H1 (cell line): Measurements from ENCODE around the gene ZDHHC11. TPM values are rescaled to one million over a fixed set of nuclear protein-coding genes. Genes with fewer than 3 reads are reported as not detected.

Experiments used
- BRCA1 ChIP-seq: IDR thresholded peaks from 2 replicates; pipeline ENCODE4 v1.6.1; 2012; ENCODE audit warnings: low read depth, low read length, improper control_type of control experiment
- EP300 ChIP-seq, 2 experiments: IDR thresholded peaks; 1 replicate in 1 of 2; 2 replicates in 1 of 2; pipeline ENCODE4 v1.6.1; 2011 to 2012; ENCODE audit warnings: low read depth in 2 of 2, low read length in 2 of 2, mild to moderate bottlenecking in 2 of 2, borderline replicate concordance in 1 of 2, inconsistent platforms in 1 of 2, moderate library complexity in 1 of 2
- JUND ChIP-seq: IDR thresholded peaks from 2 replicates; pipeline ENCODE4 v1.6.1; 2011; ENCODE audit warnings: mild to moderate bottlenecking, improper control_type of control experiment, low read length
- KDM4A ChIP-seq: IDR thresholded peaks from one replicate; pipeline ENCODE4 v1.7.1; 2012; ENCODE audit warnings: low read depth, mild to moderate bottlenecking, moderate library complexity, low read length, inconsistent platforms; ENCODE audit not compliant: severe bottlenecking
- MAX ChIP-seq: IDR thresholded peaks from 2 replicates; pipeline ENCODE4 v1.6.1; 2012; ENCODE audit warnings: inconsistent platforms
- POLR2AphosphoS5 ChIP-seq: IDR thresholded peaks from 2 replicates; pipeline ENCODE4 v1.6.1; 2011; ENCODE audit warnings: low read depth, low read length
- RNF2 ChIP-seq: fragments of 200-900, 300-1000 bp; sonication (generic); IDR thresholded peaks from 2 replicates; pipeline ENCODE4 v1.7.1; 2016; ENCODE audit warnings: borderline replicate concordance, low read depth, mild to moderate bottlenecking, antibody characterized with exemption, low read length; ENCODE audit not compliant: poor library complexity, severe bottlenecking; ENCODE audit errors: missing control alignments
- SIRT6 ChIP-seq: IDR thresholded peaks from one replicate; pipeline ENCODE4 v1.7.1; 2012; ENCODE audit warnings: low read length, inconsistent platforms
- SIX5 ChIP-seq: IDR thresholded peaks from 2 replicates; pipeline ENCODE4 v1.6.1; 2011; ENCODE audit warnings: mild to moderate bottlenecking, low read depth, low read length
- SUZ12 ChIP-seq: fragments of 200-600 bp; sonication (generic); IDR thresholded peaks from 2 replicates; pipeline ENCODE4 v1.6.1; 2012; ENCODE audit warnings: mild to moderate bottlenecking, inconsistent platforms, low read length, moderate library complexity, mixed read lengths
- TEAD4 ChIP-seq: IDR thresholded peaks from 2 replicates; pipeline ENCODE4 v1.6.1; 2012; ENCODE audit warnings: low read depth, low read length, inconsistent platforms, mixed read lengths
- YY1 ChIP-seq: IDR thresholded peaks from 2 replicates; pipeline ENCODE4 v1.6.1; 2011; ENCODE audit warnings: low read depth, mild to moderate bottlenecking, low read length
- polyA plus RNA-seq, 7 experiments: library from polyadenylated mRNA; depleted of rRNA in 3 of 7; stranded (reverse) in 5 of 7; unstranded in 2 of 7; fragments of >200 nt in 5 of 7; fragments of 200-250 nt in 2 of 7; gene quantifications; 1 replicate in 5 of 7; 2 replicates in 1 of 7; 4 replicates in 1 of 7; pipeline versions ENCODE4 v1.2.1 to v1.2.3, GENCODE V29; 2011 to 2013; ENCODE audit warnings: missing spikeins in 2 of 7, mixed read lengths in 2 of 7
- total RNA-seq: library from RNA; stranded (reverse); fragmentation: NEBNext Ultra II Directional; extraction: Animal tissue kit (Norgen Biotek cat#: 25700); gene quantifications from 2 replicates; pipeline ENCODE4 v1.2.1, GENCODE V29; 2021

The ZDHHC11 gene
- total and polyA plus RNA-seq, 2 of the 8 experiments (the other 6 are each of a cell fraction or from before 2014, with no cell fraction given): 4.7 to 16.6 TPM

DNA sequence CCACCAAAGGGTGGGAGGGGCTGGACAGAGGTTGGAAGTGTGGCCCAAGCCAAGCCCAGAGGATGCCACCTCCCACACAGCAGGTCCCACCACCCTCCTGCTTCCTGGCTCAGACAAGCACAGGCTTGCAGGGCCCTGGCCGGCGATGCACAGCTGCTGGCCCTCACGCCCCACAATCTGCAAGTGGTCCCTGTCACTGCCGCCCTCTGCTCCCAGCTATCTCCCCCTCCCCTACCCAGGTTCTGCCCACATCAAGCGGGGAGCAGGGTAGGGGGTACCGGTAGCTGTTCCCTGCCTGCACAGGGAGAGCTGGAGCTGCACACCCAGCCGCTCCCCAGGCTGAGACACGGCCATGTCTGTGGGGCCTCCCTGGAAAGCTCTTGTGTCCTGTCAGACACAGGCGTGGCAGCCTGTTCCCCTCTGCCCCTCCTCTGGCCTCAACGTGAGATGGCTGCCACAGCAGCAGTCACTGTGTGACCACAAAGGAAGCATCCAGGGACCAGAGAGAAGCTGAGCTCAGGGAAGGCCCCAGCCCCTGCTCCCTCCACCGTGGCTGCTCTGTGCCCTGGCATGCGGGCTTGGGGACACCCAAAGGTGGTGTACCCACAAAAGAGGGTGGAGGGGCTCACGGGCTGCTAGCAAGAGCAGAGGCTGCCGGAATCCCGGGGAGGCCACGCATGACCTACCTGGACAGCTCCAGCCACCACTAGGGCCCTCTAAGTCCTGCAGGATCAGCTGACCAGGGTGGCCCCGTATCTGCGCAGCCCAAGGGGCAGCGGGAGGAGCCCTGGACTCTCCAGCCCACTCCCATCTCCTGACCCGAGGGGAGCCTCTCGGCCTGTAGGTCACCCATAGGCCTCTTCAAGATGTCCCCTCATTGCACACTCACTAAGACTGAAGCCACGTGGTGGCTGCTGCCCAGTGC is 10.9 kb upstream of the ZDHHC11 start (continued):
- TF ChIP-seq RNF2 (no peak), TEAD4 (no peak), BRCA1 (no peak), SIRT6 (no peak), JUND (no peak), SIX5 (no peak), EP300 (IDR thresholded peaks at IDR 0.05; ENCODE audit: borderline replicate concordance in 1 of 2, low read depth in 2 of 2, low read length in 2 of 2) (no peak), MAX (no peak), SUZ12 (no peak), YY1 (no peak), POLR2AphosphoS5 (no peak; the same call in 1 of the 2 replicates), KDM4A (no peak)
